Activated naive CD4-positive, alpha-beta T cell (primary cell): ENCODE results near the gene AFAP1L1.

Experiments
- DNase-seq, 4 experiments: peaks; one replicate each; lab custom pipeline; 2025; lab: John Stamatoyannopoulos, UW

AFAP1L1 gene

DNA sequence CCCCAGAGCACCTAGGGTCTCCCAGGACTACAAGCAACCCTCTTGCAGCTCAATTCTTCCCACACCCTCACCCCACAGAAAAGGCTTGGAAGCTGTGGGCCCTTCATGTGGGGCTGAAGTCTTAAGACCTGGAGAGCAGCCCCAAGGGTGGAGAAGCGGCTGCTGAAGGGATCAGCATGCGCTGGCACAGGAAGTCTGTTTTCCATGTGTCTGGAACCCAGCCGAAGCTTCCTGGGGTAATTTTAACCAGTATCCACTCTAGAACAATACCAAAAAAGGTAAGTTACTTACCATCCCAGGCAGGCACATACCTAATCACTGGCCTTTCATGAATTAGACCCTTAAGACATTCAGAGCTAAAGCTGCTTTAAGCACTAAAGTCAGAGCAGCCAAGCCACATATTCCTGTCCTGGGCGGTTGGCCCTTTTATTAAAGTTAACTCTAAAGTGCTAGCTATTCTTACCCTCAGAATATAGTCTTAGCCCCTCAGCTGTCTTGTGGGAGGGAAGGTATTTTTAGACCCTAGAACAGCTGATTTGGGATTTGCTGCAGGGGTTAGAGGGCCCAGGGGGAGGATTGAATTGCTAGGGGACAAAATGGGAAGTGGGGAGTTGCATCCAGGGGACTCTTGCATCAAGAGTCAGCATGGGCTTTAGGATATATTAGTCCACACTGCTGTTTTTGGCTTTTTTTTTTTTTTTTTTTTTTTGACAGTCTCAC lies 100.6 kb downstream of the AFAP1L1 start:
- DNase-seq, result no peak

DNA sequence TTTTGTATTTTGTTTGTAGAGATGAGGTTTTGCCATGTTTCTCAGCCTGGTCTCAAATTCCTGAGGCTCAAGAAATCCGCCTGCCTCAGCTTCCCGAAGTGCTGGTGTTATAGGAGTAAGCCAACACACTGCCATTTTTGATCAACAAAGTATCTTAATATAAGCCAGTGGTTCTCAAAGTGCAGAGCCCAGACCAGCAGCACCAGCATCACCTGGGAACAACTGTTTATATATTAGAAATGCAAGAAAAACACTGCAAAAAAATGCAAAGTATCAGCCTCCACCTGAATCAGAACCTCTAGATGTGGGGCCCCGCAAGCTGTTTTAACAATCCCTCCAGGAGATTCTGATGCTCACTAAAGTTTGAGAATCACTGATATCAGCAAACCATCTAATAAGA lies 101.3 kb downstream of the AFAP1L1 start:
- DNase-seq, result no peak

DNA sequence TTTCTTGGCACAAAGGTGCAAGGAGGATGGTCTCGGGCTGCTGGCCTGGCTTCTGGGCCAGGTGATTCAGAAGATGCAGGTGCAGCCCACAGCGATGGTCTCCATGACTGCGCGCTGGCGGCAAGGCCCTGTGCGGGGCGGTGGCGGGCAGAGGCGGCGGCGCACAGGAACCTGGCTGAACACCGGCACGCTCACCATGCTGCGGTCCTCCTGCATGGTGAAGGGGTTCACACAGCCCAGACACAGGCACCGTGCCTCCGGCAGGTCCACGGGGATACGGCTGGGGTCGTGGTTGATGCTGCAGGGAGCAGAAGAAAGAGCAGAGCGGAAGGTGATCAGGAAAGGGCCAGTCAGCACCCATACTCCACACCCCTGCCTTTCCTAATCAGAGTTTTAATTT lies 102.6 kb downstream of the AFAP1L1 start:
- no peak for DNase-seq

DNA sequence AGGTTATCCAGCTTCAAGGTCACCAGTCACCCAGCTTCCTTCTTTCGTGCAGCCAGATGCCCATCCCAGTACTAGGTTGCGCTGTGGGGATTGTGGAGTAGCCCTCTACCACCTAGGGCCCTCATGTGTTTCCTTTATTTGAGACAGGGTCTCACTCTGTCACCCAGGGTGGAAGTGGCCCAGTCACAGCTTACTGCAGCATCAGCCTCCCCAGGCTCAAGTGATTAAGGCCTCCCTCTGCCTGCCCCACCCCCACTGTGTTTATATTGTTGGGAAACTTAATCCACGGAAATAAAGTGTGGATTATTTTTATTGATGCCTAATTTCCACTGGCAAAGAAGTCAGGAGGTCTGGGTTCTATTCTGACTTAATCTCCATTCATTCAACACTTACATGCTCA lies 103.1 kb downstream of the AFAP1L1 start:
- no peak for DNase-seq

DNA sequence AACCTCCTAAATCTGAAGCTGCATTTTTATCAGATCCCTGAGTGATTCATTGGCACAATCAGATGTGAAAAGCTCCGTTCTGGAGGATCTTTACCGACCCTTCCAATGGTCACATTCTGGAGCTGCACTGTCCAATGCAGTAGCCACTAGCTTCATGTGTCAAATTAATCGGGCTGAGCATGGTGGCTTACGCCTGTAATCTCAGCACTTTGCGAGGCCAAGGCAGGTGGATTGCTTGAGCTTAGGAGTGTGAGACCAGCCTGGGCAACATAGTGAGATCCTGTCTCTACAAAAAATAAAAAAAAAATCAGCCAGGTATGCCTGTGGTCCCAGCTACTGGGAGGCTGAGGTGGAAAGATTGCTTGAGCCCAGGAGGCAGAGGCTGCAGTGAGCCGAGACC lies 103.8 kb downstream of the AFAP1L1 start:
- no peak for DNase-seq

DNA sequence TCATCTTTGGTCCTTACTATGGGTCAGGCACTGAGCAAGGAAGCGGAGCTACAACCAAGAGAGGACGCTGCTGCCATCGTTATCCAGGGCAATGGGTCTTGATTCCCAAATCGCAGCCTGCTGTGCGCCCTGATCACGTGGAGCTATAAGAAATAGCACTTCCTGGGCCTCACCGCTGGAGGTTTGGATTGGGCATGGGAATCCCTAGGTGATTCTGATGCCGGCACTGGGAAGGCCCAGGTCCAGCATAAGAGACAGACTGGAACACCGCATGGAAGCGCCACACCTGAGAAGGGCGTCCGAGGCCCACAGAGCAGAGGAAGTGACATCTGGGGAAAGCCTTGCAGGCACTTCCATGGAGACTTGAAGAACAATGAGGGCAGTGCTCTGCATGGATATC lies 104.4 kb downstream of the AFAP1L1 start:
- DNase-seq, result no peak

DNA sequence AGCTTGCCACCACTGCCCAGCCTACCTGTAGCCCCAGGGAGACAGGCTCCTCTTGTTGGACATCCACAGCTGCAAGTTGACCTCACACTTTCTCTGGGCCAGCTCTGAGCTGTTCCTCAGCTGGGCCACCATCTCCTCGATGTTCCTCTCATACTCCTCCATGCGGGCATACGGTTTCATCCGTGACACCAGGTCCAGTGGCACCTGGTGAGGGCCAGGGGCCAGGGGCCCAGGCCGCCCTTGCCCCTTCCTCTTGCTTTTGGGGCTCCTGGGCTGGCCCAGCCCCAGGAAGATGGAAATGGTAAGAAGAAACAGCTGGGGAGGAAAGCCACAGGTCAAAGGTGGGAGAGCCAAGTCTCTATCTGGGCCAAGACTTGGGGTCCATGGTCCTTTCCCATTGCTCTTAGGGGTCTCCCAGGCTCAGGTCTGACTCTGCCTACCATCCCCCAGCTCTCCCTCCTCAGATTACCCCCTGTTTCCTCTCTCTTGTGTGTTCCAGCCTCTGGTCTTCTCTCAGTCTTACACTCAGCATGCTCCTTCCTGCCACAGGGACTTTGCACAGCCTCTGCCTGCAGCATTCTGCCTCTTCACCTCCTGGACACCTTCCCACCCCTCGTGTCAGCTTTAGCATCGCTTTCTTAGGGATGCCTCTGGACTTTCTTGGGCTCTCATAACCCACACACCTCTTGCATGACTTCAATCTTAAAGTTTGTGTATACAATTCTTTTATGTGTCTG lies 105.2 kb downstream of the AFAP1L1 start:
- no peak for DNase-seq

DNA sequence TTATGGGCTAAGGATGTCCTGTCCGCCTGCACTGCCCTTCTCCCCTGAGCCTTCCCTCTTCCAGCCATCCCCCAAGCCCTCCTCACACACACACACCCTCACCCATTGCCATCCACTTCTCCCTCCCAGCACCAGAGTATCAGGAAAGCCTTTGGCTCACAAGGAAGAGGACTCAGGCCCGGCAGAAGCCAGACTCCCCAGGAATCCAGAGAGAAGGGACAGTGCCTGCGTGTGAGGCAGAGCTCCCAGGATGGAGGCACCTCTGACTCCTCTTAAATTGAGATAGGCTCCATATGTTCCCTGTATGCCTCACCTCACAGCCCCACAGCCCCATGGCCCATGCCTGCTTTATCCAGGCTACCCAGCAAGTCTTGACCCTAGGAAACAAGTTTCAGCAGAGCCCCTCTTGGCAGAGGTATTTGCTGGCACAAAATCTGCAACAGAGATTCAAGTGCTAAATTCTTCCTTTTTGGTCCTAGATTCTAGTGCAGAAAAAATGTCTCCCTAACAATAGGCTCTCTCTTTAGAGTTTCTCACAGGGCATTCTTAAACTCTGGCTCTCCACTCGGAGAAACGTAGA lies 106.7 kb downstream of the AFAP1L1 start:
- DNase-seq, result no peak

DNA sequence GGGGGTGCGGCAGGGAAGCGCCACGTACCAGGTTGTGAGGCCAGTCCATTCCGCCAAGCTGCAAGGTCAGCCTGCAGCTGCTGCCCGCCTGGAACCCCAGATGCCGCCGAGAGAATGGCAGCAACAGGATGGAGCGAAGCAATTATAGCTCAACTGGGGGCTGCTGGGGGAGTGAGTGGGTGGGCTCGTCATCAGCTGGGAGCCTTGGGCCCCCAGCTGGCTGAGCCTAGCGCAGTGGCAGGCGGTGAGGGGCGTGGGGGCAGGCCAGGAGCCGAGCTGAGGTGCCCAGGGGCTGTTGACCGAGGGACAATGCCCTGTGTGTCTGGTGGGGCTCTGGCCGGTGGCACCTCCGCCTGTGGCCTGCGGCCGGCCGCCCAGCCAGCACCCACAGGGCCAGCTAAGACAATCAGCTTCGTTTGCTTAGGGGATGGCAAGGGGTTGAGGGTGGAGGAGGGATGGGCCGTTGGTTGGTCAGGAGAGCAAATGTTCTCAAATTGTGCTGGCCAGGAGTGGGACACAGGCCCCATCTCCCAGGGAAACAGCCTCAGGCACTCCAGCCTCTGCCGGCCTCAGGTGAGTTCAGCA lies 107.6 kb downstream of the AFAP1L1 start, which contains the start of gene IL17B:
IL17B (minus strand) TSS at position 116 of the 585 bp plus-strand sequence; CDS start at position 49, 67 bp downstream.
- no peak for DNase-seq

DNA sequence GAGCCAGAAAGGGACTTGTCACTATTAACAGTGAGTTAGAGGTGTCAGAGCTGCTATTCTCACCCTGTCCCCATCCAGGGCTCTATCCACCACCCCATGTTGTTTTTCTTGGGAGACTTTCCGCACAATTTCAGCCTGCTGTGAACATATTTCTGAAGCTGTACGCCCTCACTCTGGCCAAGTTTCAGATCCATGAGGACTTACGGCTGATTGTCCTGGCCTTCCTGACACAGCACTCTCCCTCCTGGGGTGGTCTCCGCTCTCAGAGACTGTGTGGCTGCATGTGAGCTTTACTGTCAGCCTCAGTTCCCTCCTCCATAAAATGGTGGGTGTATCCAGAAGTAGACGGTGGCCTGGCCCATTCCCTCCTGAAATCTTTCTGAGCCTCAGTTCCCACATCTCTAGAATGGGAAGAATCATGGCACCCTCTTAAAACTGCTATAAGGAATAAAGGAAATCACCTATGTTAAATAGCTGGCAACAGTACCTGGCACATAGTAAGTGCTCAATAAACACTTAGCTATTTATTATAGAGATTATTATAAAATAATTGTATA lies 108.2 kb downstream of the AFAP1L1 start:
- no peak for DNase-seq

DNA sequence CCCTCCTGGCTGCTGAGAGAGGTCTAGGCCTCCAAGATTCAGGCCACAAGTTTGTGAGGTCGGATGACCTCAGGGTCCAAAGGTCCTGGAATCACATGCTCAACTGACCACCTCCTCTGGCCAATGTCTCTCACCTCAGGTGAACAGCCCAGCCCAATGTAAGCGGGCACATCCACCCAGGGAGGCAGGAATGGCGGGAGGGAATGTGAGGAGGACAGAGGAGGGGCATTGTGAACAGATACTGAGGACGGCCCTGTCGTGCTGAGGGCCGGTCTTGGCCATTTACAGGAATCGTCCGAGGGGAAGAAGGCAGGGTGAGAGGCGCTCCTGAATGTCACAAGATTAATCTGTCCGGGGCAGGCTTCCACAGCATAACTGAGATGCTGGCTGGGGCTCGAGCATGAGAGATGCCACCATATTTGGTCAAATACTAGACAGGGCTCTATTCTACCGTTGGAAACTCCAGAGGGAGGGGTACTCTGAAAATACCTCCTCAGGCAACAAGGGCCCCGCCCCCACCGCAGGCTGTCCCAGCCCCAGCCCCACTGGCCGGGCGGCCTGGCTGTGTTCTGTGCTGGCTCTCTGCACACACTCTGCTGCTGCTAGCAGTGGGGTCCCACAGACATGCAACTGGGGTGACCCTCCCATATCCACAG lies 108.9 kb downstream of the AFAP1L1 start:
- DNase-seq, result no peak

DNA sequence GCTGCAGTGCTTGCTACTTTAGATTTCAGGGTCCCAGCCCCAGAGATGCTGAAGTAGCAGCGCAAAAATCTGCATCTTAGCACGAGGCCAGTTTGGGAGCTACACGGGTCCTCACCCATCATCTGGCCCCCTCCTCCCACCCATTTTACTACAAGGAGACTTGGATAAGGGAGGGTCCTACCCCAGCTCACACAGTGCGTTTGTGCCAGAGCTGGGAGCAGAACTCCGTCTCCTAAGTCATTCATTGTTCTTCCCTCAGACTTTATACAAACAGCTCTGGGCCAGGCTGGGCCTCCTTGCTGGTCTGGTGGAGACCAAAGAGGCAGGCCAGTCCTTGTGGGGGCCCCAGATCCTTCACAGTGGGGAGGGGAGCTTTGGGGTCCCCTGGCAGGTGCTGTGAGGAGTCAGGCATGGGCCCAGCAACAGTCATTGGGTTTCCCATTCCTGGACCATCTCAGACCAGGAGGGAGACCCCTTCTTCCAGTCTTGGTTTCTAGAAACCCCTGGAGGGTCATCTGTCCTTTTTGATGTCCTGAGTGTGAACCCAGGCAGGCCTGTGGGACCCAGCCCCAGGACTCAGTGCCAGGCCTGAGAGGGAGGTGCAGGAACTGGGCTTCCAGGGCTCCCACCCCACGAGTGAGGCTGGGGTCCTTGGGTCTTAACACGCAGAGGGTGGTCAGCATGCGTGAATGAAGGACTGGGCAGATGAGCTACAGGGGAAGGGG lies 109.8 kb downstream of the AFAP1L1 start:
- no peak for DNase-seq

DNA sequence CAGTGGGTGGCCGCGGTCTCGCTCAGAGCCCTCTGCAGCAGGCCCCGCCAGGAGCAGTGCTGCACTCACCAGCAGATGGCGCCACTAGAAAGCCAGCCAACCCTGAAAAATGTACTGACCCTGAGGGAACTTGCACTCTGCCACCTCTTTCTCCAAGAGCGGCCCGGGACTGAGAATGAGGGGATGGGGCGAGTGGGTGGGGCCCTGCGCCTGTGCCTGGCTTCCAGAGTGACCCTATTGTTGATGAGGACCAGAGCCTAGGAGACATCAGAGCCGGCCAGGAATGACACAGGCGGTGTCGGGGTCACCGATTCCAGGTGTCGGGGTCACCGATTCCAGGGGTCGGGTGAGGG lies 110.3 kb downstream of the AFAP1L1 start:
- peak; percentile 55 to 69 (median 60) for DNase-seq

DNA sequence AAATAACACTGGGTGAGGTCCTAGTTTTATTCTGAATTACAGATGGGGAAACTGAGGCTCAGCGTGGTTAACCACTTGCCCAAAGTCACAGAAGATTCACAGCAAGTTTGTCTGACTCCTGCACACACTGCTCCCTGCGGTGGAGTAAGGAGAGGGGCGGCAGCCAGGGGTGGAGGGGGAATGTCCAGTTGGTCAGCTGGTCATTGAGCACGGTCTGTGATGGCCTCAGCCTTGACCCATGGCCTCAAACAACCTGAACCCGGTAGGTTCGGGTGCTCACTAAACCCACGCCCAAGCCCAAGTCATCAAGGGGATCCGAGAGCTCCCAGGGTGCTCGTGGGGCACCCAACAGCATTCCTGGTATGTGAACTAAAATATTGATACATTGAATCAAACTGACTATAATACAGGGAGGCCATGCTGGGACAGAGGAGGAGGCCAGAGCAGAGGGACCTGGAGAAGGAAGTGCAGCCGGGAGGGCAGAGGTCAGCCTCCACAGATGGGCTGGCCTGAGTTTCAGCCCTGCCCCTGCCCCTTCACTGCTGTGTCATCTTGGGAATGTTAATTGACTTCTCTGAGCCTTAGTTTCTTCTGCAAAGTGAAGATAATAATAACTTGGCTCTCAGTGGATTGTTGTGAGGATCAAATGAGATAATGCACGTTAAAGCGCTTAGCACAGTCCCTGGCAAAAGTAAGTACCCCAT lies 111.0 kb downstream of the AFAP1L1 start:
- DNase-seq, result no peak

DNA sequence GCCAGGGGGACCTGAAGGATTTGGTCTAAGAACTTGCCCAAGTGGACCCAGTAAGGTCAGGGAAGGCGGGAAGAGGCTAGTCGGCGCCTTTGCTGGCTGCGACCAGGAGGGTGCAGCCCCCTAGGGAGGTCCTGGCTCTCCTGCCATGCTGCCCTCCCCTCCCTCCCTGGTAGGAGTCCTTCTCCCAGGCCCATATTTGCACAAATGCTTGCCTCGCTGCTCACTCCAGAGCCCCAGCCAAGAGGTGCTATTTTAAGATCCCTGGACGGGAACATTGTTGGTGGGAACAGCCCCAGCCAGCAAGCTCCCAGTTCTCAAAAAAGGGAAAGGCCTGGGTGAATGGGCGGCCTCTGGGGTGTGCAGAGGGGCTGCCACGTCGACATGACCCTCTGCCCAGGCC lies 111.7 kb downstream of the AFAP1L1 start:
- no peak for DNase-seq

DNA sequence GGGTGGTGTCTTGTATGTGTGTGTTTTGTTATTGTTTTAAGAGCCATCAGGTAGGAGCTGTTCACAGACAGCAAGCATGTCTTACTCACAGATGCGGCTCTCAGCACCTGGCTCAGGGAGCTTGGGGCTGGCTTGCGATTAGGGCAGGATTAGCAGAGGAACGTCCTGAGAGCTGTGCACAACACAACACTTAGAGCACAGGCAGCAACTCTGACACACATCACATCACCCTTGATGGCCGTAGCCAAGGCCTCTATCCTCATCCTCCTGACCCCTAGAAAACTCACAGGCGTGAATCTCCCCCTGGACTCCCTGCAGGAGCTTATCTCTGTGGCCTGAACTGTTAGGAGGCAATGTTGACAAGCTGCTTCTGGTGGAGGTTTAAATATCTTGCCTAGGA lies 114.5 kb downstream of the AFAP1L1 start:
- DNase-seq, result no peak

DNA sequence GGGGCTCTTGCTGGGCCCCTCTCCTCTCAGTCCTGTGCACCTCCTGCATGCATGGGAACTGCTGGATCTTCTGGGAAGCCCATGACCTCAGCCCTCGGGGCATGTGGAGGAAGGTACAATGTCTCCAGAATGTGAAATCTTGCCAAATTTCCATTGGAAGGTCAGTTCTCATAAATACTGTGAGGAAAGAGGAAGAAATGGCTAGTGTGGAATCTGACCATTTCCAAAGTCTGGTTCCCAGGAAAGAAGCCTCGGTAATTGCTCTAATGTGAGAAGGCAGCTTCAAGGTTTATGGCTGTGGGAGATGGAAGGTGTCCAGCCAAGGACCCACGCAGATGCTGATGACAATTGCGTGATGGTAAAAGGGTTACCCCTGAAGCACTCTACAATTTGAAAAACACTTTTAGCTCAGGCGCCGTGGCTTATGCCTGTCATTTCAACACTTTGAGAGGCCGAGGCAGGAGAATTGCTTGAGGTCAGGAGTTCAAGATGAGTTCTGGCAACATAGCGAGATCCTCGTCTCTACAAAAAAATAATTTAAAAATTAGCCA lies 115.5 kb downstream of the AFAP1L1 start:
- DNase-seq, result no peak

DNA sequence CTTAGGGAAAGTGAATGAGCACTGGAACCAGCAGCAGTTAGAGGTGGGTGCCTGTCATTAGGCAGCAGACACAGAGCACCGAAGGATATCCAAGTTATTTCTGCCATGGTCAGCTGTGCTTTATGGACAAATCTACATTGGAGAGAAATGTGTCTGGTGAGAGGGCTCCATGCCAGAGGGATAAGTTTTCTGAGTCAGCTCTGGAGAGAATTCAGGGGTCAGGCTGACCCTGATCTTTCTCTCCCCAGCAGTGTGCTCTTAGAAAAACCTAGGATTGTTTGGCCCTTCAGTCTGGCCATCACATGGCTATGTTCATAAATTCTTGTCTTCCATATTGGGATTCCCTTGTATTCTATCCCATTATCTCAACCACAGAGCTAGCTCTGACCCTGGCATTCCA lies 116.3 kb downstream of the AFAP1L1 start:
- DNase-seq, result no peak

DNA sequence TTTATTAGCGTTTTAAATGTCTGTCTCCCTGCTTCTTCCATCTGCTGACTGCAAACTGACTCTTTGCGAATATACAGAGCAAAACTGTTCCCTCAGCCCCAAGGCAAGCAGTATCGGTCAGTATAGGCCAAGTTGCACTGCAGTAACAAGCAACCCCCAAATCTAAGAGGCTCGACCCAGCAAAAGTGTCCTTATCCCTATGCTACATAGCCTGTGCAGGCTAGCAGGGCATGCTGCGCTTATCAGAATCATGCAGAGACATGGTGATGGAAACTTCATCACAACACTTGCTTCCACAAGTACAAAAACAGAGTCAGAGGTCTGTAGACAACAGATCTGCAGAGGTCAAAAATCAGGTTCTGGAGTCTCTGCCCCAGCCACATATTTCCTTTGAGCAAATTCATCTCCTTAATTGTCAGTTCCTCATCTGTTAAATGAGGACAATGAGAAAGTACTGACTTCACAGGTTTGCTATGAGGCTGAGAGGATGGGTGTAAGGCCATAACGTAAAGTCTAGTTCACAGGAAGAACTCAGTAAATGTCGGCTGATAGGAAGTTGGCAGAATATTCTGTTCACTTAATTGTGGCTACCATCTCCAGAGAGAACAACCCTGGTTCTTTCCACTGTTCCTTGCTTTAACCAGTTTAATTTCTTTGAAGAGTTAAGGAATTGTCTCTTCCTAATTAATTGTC lies 117.0 kb downstream of the AFAP1L1 start:
- no peak for DNase-seq
